ENCODE data around the gene FXYD1. TPM values are rescaled to one million over a fixed set of nuclear protein-coding genes. Genes with fewer than 3 reads are reported as not detected.
"Not testable (repeated sequence)": the region's sequence is repeated elsewhere in the genome, so short reads cannot be mapped to it uniquely, and the experiment has no call there.

FXYD1 gene
- total RNA-seq, 1 experiment from 2014 or later: not detected

DNA sequence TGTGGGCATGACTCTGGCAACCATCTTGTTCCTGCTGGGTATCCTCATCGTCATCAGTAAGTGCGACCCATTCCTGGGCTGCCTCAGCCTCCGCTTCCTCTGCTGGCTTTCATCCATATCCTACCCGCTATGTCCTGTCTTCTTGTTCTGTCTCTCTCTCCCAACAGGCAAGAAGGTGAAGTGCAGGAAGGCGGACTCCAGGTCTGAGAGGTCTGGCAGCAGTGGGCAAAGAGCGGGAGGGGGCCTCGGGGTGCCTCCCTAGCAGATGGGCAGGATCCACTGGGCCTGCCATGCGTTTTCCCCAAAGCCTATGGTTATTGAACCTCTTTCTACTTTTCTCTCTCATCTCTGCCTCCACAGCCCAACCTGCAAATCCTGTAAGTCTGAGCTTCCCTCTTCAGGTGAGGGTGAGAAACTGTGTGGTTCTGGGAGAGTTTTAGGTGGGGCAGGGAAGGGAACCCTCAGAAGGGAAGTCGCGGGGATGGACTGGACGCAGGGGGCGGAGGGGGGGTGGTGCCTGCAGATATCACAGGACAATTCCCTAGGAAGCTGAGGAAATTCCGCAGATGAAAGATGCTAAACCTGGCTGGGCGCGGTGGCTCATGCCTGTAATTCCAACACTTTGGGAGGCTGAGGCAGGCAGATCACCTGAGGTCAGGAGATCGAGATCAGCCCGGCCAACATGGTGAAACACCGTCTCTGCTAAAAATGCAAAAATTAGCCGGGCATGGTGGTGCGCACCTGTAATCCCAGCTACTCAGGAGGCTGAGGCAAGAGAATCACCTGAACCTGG is 12.8 kb downstream of the FXYD1 start:
- H3K4me3 ChIP-seq (ENCODE audit: low read depth in 2 of 2, low read length in 2 of 2): no peak overlapping the region
- no peaks in the 10 kb centered on the region for H3K27me3 ChIP-seq (ENCODE audit: control insufficient read depth, insufficient read depth, low read length)
- TF ChIP-seq, protein P1, sequence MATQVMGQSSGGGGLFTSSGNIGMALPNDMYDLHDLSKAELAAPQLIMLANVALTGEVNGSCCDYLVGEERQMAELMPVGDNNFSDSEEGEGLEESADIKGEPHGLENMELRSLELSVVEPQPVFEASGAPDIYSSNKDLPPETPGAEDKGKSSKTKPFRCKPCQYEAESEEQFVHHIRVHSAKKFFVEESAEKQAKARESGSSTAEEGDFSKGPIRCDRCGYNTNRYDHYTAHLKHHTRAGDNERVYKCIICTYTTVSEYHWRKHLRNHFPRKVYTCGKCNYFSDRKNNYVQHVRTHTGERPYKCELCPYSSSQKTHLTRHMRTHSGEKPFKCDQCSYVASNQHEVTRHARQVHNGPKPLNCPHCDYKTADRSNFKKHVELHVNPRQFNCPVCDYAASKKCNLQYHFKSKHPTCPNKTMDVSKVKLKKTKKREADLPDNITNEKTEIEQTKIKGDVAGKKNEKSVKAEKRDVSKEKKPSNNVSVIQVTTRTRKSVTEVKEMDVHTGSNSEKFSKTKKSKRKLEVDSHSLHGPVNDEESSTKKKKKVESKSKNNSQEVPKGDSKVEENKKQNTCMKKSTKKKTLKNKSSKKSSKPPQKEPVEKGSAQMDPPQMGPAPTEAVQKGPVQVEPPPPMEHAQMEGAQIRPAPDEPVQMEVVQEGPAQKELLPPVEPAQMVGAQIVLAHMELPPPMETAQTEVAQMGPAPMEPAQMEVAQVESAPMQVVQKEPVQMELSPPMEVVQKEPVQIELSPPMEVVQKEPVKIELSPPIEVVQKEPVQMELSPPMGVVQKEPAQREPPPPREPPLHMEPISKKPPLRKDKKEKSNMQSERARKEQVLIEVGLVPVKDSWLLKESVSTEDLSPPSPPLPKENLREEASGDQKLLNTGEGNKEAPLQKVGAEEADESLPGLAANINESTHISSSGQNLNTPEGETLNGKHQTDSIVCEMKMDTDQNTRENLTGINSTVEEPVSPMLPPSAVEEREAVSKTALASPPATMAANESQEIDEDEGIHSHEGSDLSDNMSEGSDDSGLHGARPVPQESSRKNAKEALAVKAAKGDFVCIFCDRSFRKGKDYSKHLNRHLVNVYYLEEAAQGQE (IDR thresholded peaks at IDR 0.05; ENCODE audit: insufficient read depth in 1 of 2, low read depth in 2 of 2, low read length in 1 of 2): no peak
- TF ChIP-seq, protein P2, sequence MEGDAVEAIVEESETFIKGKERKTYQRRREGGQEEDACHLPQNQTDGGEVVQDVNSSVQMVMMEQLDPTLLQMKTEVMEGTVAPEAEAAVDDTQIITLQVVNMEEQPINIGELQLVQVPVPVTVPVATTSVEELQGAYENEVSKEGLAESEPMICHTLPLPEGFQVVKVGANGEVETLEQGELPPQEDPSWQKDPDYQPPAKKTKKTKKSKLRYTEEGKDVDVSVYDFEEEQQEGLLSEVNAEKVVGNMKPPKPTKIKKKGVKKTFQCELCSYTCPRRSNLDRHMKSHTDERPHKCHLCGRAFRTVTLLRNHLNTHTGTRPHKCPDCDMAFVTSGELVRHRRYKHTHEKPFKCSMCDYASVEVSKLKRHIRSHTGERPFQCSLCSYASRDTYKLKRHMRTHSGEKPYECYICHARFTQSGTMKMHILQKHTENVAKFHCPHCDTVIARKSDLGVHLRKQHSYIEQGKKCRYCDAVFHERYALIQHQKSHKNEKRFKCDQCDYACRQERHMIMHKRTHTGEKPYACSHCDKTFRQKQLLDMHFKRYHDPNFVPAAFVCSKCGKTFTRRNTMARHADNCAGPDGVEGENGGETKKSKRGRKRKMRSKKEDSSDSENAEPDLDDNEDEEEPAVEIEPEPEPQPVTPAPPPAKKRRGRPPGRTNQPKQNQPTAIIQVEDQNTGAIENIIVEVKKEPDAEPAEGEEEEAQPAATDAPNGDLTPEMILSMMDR (IDR thresholded peaks at IDR 0.05): no peak
- no peak for TF ChIP-seq SIN3A (IDR thresholded peaks at IDR 0.05; ENCODE audit: borderline replicate concordance, insufficient read depth, low read depth, low read length)
- TF ChIP-seq POLR2AphosphoS5 (IDR thresholded peaks at IDR 0.05; ENCODE audit: low read depth, low read length): no peak
- TF ChIP-seq TCF7L2 (IDR thresholded peaks at IDR 0.05; ENCODE audit: low read depth, low read length): no peak
- POLR2A ChIA-PET: interaction anchor here (0.6 kb wide), 2 partner anchors 10 to 194 kb away, joined by 3 to 8 read pairs; no protein-coding TSS in a partner anchor
- H3K27ac ChIP-seq (ENCODE audit: low read length): no peak overlapping the region
- ATAC-seq (no peak), DNase-seq (ENCODE audit: low read depth, low spot score) (no peak)
- in situ Hi-C loops (cut with HindIII; ENCODE audit: low pct_unique_long_range_greater_than_20kb, low sequenced_read_pairs): no loop called here
- no peaks in the 10 kb centered on the region for H3K9me3 ChIP-seq (ENCODE audit: control insufficient read depth, insufficient read depth, low read depth, low read length)
- CTCF ChIA-PET: no interaction called here
- peaks cover 10% of the 10 kb centered on the region for H3K4me1 ChIP-seq (ENCODE audit: control insufficient read depth, insufficient read depth, low read length)
- intact Hi-C loops (cut with micrococcal nuclease; ENCODE audit: unreplicated experiment): no loop called here
- BruUV-seq (replicated peaks): no TSS peak
- H3K36me3 ChIP-seq (ENCODE audit: control insufficient read depth, insufficient read depth, low read length): peaks cover 3% of the 10 kb centered on the region; the same call in 1 of the 2 replicates

DNA sequence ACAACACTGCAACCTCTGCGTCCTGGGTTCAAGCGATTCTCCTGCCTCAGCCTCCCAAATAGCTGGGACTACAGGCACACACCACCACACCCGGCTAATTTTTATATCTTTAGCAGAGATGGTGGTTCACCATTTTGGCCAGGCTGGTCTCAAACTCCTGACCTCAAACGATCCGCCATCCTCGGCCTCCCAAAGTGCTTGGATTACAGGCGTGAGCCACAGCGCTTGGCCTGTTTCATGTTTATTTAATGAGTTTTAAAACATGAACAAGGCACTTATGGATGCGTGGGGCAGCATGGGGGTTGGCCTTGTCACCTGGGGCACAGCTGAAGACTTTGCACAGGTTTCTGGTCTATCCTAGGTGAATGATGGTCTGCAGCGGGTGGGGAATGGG is 14.5 kb downstream of the FXYD1 start:
- ATAC-seq; DNase-seq (ENCODE audit: low read depth, low spot score); intact Hi-C loops (cut with micrococcal nuclease; ENCODE audit: unreplicated experiment); H3K4me3 ChIP-seq (ENCODE audit: low read depth in 2 of 2, low read length in 2 of 2); in situ Hi-C loops (cut with HindIII; ENCODE audit: low pct_unique_long_range_greater_than_20kb, low sequenced_read_pairs); BruUV-seq (replicated peaks); H3K36me3 ChIP-seq (ENCODE audit: control insufficient read depth, insufficient read depth, low read length); H3K27me3 ChIP-seq (ENCODE audit: control insufficient read depth, insufficient read depth, low read length); H3K4me1 ChIP-seq (ENCODE audit: control insufficient read depth, insufficient read depth, low read length); H3K27ac ChIP-seq (ENCODE audit: low read length); H3K9me3 ChIP-seq (ENCODE audit: control insufficient read depth, insufficient read depth, low read depth, low read length): not testable (repeated sequence)
- ChIA-PET POLR2A (interaction anchor here (0.6 kb wide), 1 partner anchor 1661 kb away, joined by 4 read pairs; no protein-coding TSS in a partner anchor), CTCF (interaction anchor here (0.6 to 1.6 kb wide), 3 partner anchors 11 to 358 kb away, joined by 7 to 9 read pairs (median 8); no protein-coding TSS in a partner anchor)

All from Panc1 (cell line).